GM12875 (cell line): ENCODE measurements around the gene TOMT.

Experiments
- H3K4me3 ChIP-seq: one replicate; pipeline ENCODE4 v1.5.1; 2011; ENCODE audit warnings: low read depth, low read length, control low read depth
- CTCF ChIP-seq: IDR thresholded peaks from 2 replicates; pipeline ENCODE4 v1.5.1; 2011; ENCODE audit warnings: low read depth, mild to moderate bottlenecking, control low read depth, inconsistent platforms, low read length, moderate library complexity, borderline replicate concordance; ENCODE audit not compliant: insufficient read depth

TOMT gene

GRCh38 chr11:72069200-72069599 lies 36.5 kb upstream of the TOMT start:
- no peak overlapping the region for H3K4me3 ChIP-seq
- TF ChIP-seq CTCF = no peak

GRCh38 chr11:72069787-72070251 lies 35.9 kb upstream of the TOMT start:
- peak overlapping the region; percentile 10 for H3K4me3 ChIP-seq
- TF ChIP-seq CTCF = no peak

DNA sequence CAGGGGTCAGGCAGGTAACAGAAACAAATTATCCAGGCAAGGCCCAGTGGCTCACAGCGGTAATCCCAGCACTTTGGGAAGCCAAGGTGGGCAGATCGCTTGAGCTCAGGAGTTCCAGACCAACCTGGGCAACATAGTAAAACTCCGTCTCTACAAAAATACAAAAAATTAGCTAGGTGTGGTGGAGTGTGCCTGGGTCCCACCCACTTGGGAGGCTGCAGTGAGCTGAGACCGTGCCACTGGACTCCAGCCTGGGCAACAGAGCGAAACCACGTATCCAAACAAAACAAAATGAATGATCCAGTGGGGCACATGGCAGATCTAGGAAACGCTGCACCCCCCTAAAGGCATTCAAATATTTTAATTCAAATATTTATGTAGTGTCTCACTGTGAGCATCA lies 35.2 kb upstream of the TOMT start:
- H3K4me3 ChIP-seq = no peak overlapping the region
- no peak for TF ChIP-seq CTCF

DNA sequence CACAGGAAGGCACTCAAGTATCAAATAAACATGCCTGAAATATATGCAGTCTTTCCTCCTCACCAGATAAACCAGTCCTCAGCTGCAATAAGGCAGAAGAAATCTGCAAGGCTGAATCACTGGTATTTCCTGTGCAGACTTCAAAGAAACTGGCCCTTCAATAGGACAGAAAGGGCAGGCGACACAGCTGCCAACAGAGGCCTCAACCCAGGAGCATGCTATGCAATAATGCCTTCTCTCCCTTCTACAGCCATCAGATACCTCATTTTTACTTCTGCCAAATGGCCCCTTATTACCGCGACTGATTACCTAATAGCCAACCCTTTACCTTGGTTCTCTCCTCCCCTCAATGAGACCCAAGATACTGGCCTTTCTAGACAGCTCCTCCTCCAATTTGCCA lies 33.4 kb upstream of the TOMT start:
- H3K4me3 ChIP-seq = no peak overlapping the region
- TF ChIP-seq CTCF = no peak

GRCh38 chr11:72075109-72075508 lies 30.6 kb upstream of the TOMT start:
- TF ChIP-seq CTCF = peak; percentile 28; the same call in 1 of the 2 replicates
- no peak overlapping the region for H3K4me3 ChIP-seq

GRCh38 chr11:72075756-72076155 lies 30.0 kb upstream of the TOMT start:
- TF ChIP-seq CTCF = no peak
- no peak overlapping the region for H3K4me3 ChIP-seq

GRCh38 chr11:72078477-72078876 lies 27.2 kb upstream of the TOMT start:
- H3K4me3 ChIP-seq = no peak overlapping the region

More at GRCh38 chr11:72078477-72078876, 27.2 kb upstream of the TOMT start:
- no peak for TF ChIP-seq CTCF
